ENCODE measurements around the gene SLC44A1. TPM values are rescaled to one million over a fixed set of nuclear protein-coding genes. Genes with fewer than 3 reads are reported as not detected.

SLC44A1 gene
- total and polyA plus RNA-seq, 2 of the 13 experiments (the other 11 are each of a cell fraction or from before 2014, with no cell fraction given) = 21.4 to 40.8 TPM

GRCh38 chr9:105254226-105254625 is 9.8 kb downstream of the SLC44A1 start:
- BruUV-seq (replicated peaks) = no TSS peak
- TF ChIP-seq CBX1 (IDR thresholded peaks at IDR 0.05; ENCODE audit: low read depth) (no peak), SNAPC2 (CRISPR knock-in tag; IDR thresholded peaks at IDR 0.05) (no peak), ZNF552 (CRISPR knock-in tag; IDR thresholded peaks at IDR 0.05; ENCODE audit: borderline replicate concordance) (no peak), MAFK (conservative IDR thresholded peaks at IDR 0.05 in 1 of 2, IDR thresholded peaks at IDR 0.05 in 1 of 2; ENCODE audit: low read length in 2 of 2) (peak in 1 of 2 experiments; percentile 11; a peak in 1 of 4 replicates), ZNF570 (CRISPR knock-in tag; IDR thresholded peaks at IDR 0.05; ENCODE audit: borderline replicate concordance) (no peak), ZKSCAN1 (IDR thresholded peaks at IDR 0.05; ENCODE audit: low read length) (no peak), THAP9 (CRISPR knock-in tag; IDR thresholded peaks at IDR 0.05; ENCODE audit: borderline replicate concordance) (no peak)
- FAIRE-seq = no peak
- Histone ChIP-seq H3K27me3 (ENCODE audit: control insufficient read depth in 1 of 2, insufficient read depth in 2 of 2, low read length in 2 of 2) (no peaks in the 10 kb centered on the region), H3K4me1 (ENCODE audit: insufficient read depth, low read length) (peaks cover 81% of the 10 kb centered on the region), H3K27ac (ENCODE audit: extremely low read length, insufficient read depth, low read length) (peak overlapping the region; percentile 27), H3K4me2 (ENCODE audit: low read depth, low read length) (no peak overlapping the region), H3K4me3 (replicated peaks in 1 of 3; ENCODE audit: insufficient read depth in 1 of 3, low read depth in 2 of 3, low read length in 3 of 3) (no peak overlapping the region), H3K79me2 (ENCODE audit: insufficient read depth, low read length) (peaks cover 79% of the 10 kb centered on the region), H4K20me1 (ENCODE audit: insufficient read depth, low read length) (no peaks in the 10 kb centered on the region), H3K9me3 (ENCODE audit: low read length) (no peaks in the 10 kb centered on the region), H3K36me3 (replicated peaks in 1 of 2; ENCODE audit: control insufficient read depth in 1 of 2, insufficient read depth in 2 of 2, low read length in 2 of 2) (no peaks in the 10 kb centered on the region), H3K9ac (ENCODE audit: insufficient read depth, low read depth, low read length) (no peak overlapping the region), H2AFZ (ENCODE audit: low read length) (no peak overlapping the region)
- ChIA-PET CTCF (ENCODE audit: low intra/inter-chr PET ratio, low total read pairs) (no interaction called here), POLR2A (interaction anchor here (0.6 kb wide), 1 partner anchor 9 kb away, joined by 3 read pairs; no protein-coding TSS in a partner anchor)
- 93% methylated on average over 4 of the region's 4 CpGs for WGBS (ENCODE audit: low lambda C conversion rate)
- intact Hi-C loops (cut with micrococcal nuclease; ENCODE audit: unreplicated experiment) (no loop called here), in situ Hi-C loops (cut with HindIII; ENCODE audit: extremely low pct_ligation_motif_present, low pct_unique_long_range_greater_than_20kb) (loop anchor here (5.0 kb wide), 2 partner anchors 38 to 163 kb away; no protein-coding TSS in a partner anchor)
- no peak for ATAC-seq
- no peak for DNase-seq (ENCODE audit: low spot score)
